ENCODE results near the gene USP17L22. TPM values are rescaled to one million over a fixed set of nuclear protein-coding genes. Genes with fewer than 3 reads are reported as not detected.

Gene USP17L22
- total RNA-seq (2022; extraction: Qiagen RNA extraction; ENCODE audit: low read depth), result not detected in 5 replicates

DNA sequence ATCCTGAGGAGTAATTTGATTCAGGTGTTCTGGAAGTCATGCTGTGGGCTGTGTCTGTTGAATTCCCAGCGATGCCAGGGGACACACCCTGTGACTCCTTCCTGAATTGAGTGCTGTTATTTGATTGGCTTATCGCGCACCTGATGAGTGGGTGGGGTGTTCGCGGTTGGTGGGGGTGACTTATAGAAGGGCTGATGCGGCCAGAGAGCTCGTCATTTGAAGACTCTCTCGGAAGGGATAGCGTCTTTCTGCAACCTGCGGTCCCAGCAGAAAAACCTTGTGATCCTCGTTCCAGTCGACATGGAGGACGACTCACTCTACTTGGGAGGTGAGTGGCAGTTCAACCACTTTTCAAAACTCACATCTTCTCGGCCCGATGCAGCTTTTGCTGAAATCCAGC is at the start of gene USP17L22:
Gene USP17L22 (plus strand): TSS at position 301 of the 400 bp plus-strand sequence. CDS start 0 bp downstream, at position 301.

GRCh38 chr4:9219852-9220251 is 47.6 kb upstream of the USP17L22 start, which contains the start of gene USP17L12:
Gene USP17L12, plus strand, starts transcription at chr4:9220152. Its CDS starts 0 bp downstream, at chr4:9220152.

DNA sequence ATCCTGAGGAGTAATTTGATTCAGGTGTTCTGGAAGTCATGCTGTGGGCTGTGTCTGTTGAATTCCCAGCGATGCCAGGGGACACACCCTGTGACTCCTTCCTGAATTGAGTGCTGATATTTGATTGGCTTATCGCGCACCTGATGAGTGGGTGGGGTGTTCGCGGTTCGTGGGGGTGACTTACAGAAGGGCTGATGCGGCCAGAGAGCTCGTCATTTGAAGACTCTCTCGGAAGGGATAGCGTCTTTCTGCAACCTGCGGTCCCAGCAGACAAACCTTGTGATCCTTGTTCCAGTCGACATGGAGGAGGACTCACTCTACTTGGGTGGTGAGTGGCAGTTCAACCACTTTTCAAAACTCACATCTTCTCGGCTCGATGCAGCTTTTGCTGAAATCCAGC is 42.8 kb upstream of the USP17L22 start, which contains the start of gene USP17L13:
Gene USP17L13 (plus strand): TSS at position 301 of the 400 bp plus-strand sequence. CDS start 0 bp downstream, at position 301.

GRCh38 chr4:9234085-9234484 is 33.3 kb upstream of the USP17L22 start, which contains the start of gene USP17L15:
Gene USP17L15, plus strand, starts transcription at chr4:9234385. Its CDS starts 0 bp downstream, at chr4:9234385.

DNA sequence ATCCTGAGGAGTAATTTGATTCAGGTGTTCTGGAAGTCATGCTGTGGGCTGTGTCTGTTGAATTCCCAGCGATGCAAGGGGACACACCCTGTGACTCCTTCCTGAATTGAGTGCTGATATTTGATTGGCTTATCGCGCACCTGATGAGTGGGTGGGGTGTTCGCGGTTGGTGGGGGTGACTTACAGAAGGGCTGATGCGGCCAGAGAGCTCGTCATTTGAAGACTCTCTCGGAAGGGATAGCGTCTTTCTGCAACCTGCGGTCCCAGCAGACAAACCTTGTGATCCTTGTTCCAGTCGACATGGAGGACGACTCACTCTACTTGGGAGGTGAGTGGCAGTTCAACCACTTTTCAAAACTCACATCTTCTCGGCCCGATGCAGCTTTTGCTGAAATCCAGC is 23.8 kb upstream of the USP17L22 start, which contains the start of gene USP17L17:
Gene USP17L17 (plus strand): TSS at position 301 of the 400 bp plus-strand sequence. CDS start 0 bp downstream, at position 301.

GRCh38 chr4:9247953-9248680 is 19.3 kb upstream of the USP17L22 start, which contains the start of gene USP17L18:
Gene USP17L18, plus strand, starts transcription at chr4:9248630. Its CDS starts 0 bp downstream, at chr4:9248630.

DNA sequence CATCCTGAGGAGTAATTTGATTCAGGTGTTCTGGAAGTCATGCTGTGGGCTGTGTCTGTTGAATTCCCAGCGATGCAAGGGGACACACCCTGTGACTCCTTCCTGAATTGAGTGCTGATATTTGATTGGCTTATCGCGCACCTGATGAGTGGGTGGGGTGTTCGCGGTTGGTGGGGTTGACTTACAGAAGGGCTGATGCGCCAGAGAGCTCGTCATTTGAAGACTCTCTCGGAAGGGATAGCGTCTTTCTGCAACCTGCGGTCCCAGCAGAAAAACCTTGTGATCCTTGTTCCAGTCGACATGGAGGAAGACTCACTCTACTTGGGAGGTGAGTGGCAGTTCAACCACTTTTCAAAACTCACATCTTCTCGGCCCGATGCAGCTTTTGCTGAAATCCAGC is 14.3 kb upstream of the USP17L22 start, which contains the start of gene USP17L19:
Gene USP17L19 (plus strand): TSS at position 301 of the 400 bp plus-strand sequence. CDS start 0 bp downstream, at position 301.

GRCh38 chr4:9257824-9258223 is 9.6 kb upstream of the USP17L22 start, which contains the start of gene USP17L20:
Gene USP17L20, plus strand, starts transcription at chr4:9258124. Its CDS starts 0 bp downstream, at chr4:9258124.

GRCh38 chr4:9262572-9262971 is 4.8 kb upstream of the USP17L22 start, which contains the start of gene USP17L21:
Gene USP17L21, plus strand, starts transcription at chr4:9262872. Its CDS starts 0 bp downstream, at chr4:9262872.

Other genes with a start within 250 kb of the USP17L22 start
- gene FAM90A26, start 97.2 kb upstream of the USP17L22 start, total RNA-seq (2022; extraction: Qiagen RNA extraction; ENCODE audit: low read depth), result not detected in 5 replicates
- not detected in 5 replicates for gene USP17L10, start 57.0 kb upstream of the USP17L22 start, total RNA-seq (2022; extraction: Qiagen RNA extraction; ENCODE audit: low read depth)
- gene USP17L11, start 52.2 kb upstream of the USP17L22 start, total RNA-seq (2022; extraction: Qiagen RNA extraction; ENCODE audit: low read depth), result not detected in 5 replicates
- gene USP17L12, start 47.5 kb upstream of the USP17L22 start, total RNA-seq (2022; extraction: Qiagen RNA extraction; ENCODE audit: low read depth), result not detected in 5 replicates
- gene USP17L13, start 42.7 kb upstream of the USP17L22 start, total RNA-seq (2022; extraction: Qiagen RNA extraction; ENCODE audit: low read depth), result not detected in 5 replicates
- gene USP17L15, start 33.2 kb upstream of the USP17L22 start, total RNA-seq (2022; extraction: Qiagen RNA extraction; ENCODE audit: low read depth), result not detected in 5 replicates
- not detected in 5 replicates for gene USP17L17, start 23.7 kb upstream of the USP17L22 start, total RNA-seq (2022; extraction: Qiagen RNA extraction; ENCODE audit: low read depth)
- gene USP17L18, start 19.0 kb upstream of the USP17L22 start, total RNA-seq (2022; extraction: Qiagen RNA extraction; ENCODE audit: low read depth), result not detected in 5 replicates
- gene USP17L19, start 14.2 kb upstream of the USP17L22 start, total RNA-seq (2022; extraction: Qiagen RNA extraction; ENCODE audit: low read depth), result not detected in 5 replicates
- not detected in 5 replicates for gene USP17L20, start 9.5 kb upstream of the USP17L22 start, total RNA-seq (2022; extraction: Qiagen RNA extraction; ENCODE audit: low read depth)
- not detected in 5 replicates for gene USP17L21, start 4.7 kb upstream of the USP17L22 start, total RNA-seq (2022; extraction: Qiagen RNA extraction; ENCODE audit: low read depth)
- gene USP17L24, start 57.5 kb downstream of the USP17L22 start, total RNA-seq (2022; extraction: Qiagen RNA extraction; ENCODE audit: low read depth), result not detected in 5 replicates
- not detected in 5 replicates for gene USP17L25, start 62.3 kb downstream of the USP17L22 start, total RNA-seq (2022; extraction: Qiagen RNA extraction; ENCODE audit: low read depth)
- gene USP17L26, start 67.0 kb downstream of the USP17L22 start, total RNA-seq (2022; extraction: Qiagen RNA extraction; ENCODE audit: low read depth), result not detected in 5 replicates
- gene USP17L5, start 71.8 kb downstream of the USP17L22 start, total RNA-seq (2022; extraction: Qiagen RNA extraction; ENCODE audit: low read depth), result not detected in 5 replicates
- not detected in 5 replicates for gene USP17L27, start 76.5 kb downstream of the USP17L22 start, total RNA-seq (2022; extraction: Qiagen RNA extraction; ENCODE audit: low read depth)
- not detected in 5 replicates for gene USP17L28, start 81.3 kb downstream of the USP17L22 start, total RNA-seq (2022; extraction: Qiagen RNA extraction; ENCODE audit: low read depth)
- gene USP17L29, start 86.0 kb downstream of the USP17L22 start, total RNA-seq (2022; extraction: Qiagen RNA extraction; ENCODE audit: low read depth), result not detected in 5 replicates
- gene USP17L30, start 95.5 kb downstream of the USP17L22 start, total RNA-seq (2022; extraction: Qiagen RNA extraction; ENCODE audit: low read depth), result not detected in 5 replicates
- not detected in 5 replicates for gene DEFB131A, start 176.8 kb downstream of the USP17L22 start, total RNA-seq (2022; extraction: Qiagen RNA extraction; ENCODE audit: low read depth)

Measured in A549 treated with DMSO at 1 μM for 4 hours (cell line).